K562 (cell line): Measurements from ENCODE around the gene FJX1. TPM values are rescaled to one million over a fixed set of nuclear protein-coding genes. Genes with fewer than 3 reads are reported as not detected.

ENCODE experiments used
- ARNT ChIP-seq, 2 experiments: fragments of 450-650 bp; IDR thresholded peaks; 2 replicates each; pipeline ENCODE4 v1.6.1; 2016; ENCODE audit warnings: mild to moderate bottlenecking in 1 of 2
- BRCA1 ChIP-seq, 2 experiments: fragments of 450-650 bp in 1 of 2; sonication (generic) in 1 of 2; formaldehyde crosslinking in 1 of 2; IDR thresholded peaks; 2 replicates each; pipeline versions ENCODE4 v1.5.0 to v1.6.1; 2017 to 2020; ENCODE audit warnings: mild to moderate bottlenecking in 1 of 2, missing genetic modification reagents in 1 of 2
- FIP1L1 ChIP-seq: fragments of 200-400 bp; formaldehyde crosslinking; IDR thresholded peaks from 2 replicates; pipeline ENCODE4 v1.6.1; 2018; ENCODE audit warnings: mild to moderate bottlenecking, low read depth, low read length; ENCODE audit not compliant: poor library complexity, severe bottlenecking
- FOXP4 ChIP-seq: sonication (generic); formaldehyde crosslinking; IDR thresholded peaks from 2 replicates; pipeline ENCODE4 v1.8.0; 2022; ENCODE audit warnings: mild to moderate bottlenecking, missing genetic modification reagents, borderline replicate concordance
- HLTF ChIP-seq: fragments of 450-650 bp; IDR thresholded peaks from 2 replicates; pipeline ENCODE4 v1.6.1; 2016
- HNRNPL ChIP-seq: fragments of 200-400 bp; formaldehyde crosslinking; IDR thresholded peaks from 2 replicates; pipeline ENCODE4 v1.6.1; 2017; ENCODE audit warnings: low read depth, mild to moderate bottlenecking, low read length
- MECOM ChIP-seq: fragments of 250-450 bp; sonication (Bioruptor Pico); IDR thresholded peaks from 2 replicates; pipeline ENCODE4 v1.8.0; 2022; ENCODE audit warnings: inconsistent platforms
- NFYB ChIP-seq: IDR thresholded peaks from 2 replicates; pipeline ENCODE4 v1.6.1; 2011; ENCODE audit warnings: mild to moderate bottlenecking, moderate library complexity; ENCODE audit not compliant: insufficient read length; ENCODE audit errors: extremely low read depth
- NUFIP1 ChIP-seq: fragments of 450-650 bp; IDR thresholded peaks from 2 replicates; pipeline ENCODE4 v1.6.1; 2018; ENCODE audit not compliant: partially characterized antibody
- PURB ChIP-seq: sonication (generic); formaldehyde crosslinking; IDR thresholded peaks from 2 replicates; pipeline ENCODE4 v1.9.0; 2021; ENCODE audit warnings: low read depth, mild to moderate bottlenecking, missing genetic modification reagents
- SETDB1 ChIP-seq: IDR thresholded peaks from one replicate; pipeline ENCODE4 v1.6.1; 2012; ENCODE audit warnings: low read length, control low read depth, inconsistent platforms
- ZNF146 ChIP-seq: IDR thresholded peaks from one replicate; pipeline ENCODE4 v1.6.1; 2018; ENCODE audit warnings: missing compliant biosample characterization; ENCODE audit not compliant: unreplicated experiment
- ZNF197 ChIP-seq: fragments of 200-800 bp; sonication (Bioruptor generic); IDR thresholded peaks from 2 replicates; pipeline ENCODE4 v1.6.1; 2016; ENCODE audit warnings: low read depth, missing genetic modification characterization, missing compliant biosample characterization
- ZNF263 ChIP-seq: sonication (generic); formaldehyde crosslinking; IDR thresholded peaks from 2 replicates; pipeline ENCODE4 v1.8.0; 2022; ENCODE audit warnings: mild to moderate bottlenecking, missing genetic modification reagents, borderline replicate concordance
- ZNF384 ChIP-seq: IDR thresholded peaks from 2 replicates; pipeline ENCODE4 v1.6.1; 2012; ENCODE audit warnings: low read depth, low read length, improper control_type of control experiment
- polyA plus RNA-seq, 8 experiments: library from polyadenylated mRNA; depleted of rRNA in 4 of 8; stranded (reverse) in 5 of 8; unstranded in 3 of 8; fragments of >200 nt; fragmentation: Nextera tagmentation in 2 of 8; fragmentation: Illumina TruSeq in 1 of 8; extraction: Ambion mirVana in 2 of 8; extraction: Trizol in 1 of 8; gene quantifications; 2 replicates each; pipeline versions ENCODE4 v1.2.1 to v1.2.3, GENCODE V29; 2011 to 2014; ENCODE audit warnings: inconsistent platforms in 1 of 8, missing spikeins in 1 of 8
- total RNA-seq, 7 experiments: library from RNA; depleted of rRNA in 6 of 7; stranded (reverse); fragments of >200 nt in 6 of 7; fragmentation: Illumina TruSeq in 2 of 7; extraction: Trizol in 2 of 7; gene quantifications; 2 replicates each; pipeline versions ENCODE4 v1.2.1 to v1.2.3, GENCODE V29; 2011 to 2021; ENCODE audit warnings: low replicate concordance in 1 of 7
- TF ChIP-seq, protein P1 (sequence below): IDR thresholded peaks from 2 replicates; pipeline ENCODE4 v1.6.1; 2016; ENCODE audit warnings: missing genetic modification characterization, missing compliant biosample characterization
- TF ChIP-seq, protein P2 (sequence below): fragments of 250-450 bp; sonication (Bioruptor Pico); IDR thresholded peaks from 2 replicates; pipeline ENCODE4 v1.5.0; 2021; ENCODE audit warnings: mild to moderate bottlenecking, borderline replicate concordance
- TF ChIP-seq, protein P3 (sequence below): sonication (generic); formaldehyde crosslinking; IDR thresholded peaks from 2 replicates; pipeline ENCODE4 v1.8.1; 2023; ENCODE audit warnings: mild to moderate bottlenecking, missing genetic modification reagents

Gene FJX1
- total and polyA plus RNA-seq, 9 of the 15 experiments (the other 6 are each of a cell fraction or from before 2014, with no cell fraction given), result 0.10 to 2.7 (median 0.72) TPM

GRCh38 chr11:35662649-35663407 lies 44.6 kb downstream of the FJX1 start, which contains the start of gene TRIM44 (continued):
- TF ChIP-seq, protein P1, sequence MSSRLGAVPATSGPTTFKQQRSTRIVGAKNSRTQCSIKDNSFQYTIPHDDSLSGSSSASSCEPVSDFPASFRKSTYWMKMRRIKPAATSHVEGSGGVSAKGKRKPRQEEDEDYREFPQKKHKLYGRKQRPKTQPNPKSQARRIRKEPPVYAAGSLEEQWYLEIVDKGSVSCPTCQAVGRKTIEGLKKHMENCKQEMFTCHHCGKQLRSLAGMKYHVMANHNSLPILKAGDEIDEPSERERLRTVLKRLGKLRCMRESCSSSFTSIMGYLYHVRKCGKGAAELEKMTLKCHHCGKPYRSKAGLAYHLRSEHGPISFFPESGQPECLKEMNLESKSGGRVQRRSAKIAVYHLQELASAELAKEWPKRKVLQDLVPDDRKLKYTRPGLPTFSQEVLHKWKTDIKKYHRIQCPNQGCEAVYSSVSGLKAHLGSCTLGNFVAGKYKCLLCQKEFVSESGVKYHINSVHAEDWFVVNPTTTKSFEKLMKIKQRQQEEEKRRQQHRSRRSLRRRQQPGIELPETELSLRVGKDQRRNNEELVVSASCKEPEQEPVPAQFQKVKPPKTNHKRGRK (tag), result no peak
- TF ChIP-seq HLTF (no peak), SETDB1 (no peak), ZNF146 (peak; percentile 57), FOXP4 (CRISPR knock-in tag) (peak; percentile 98), MECOM (CRISPR knock-in tag) (no peak), ZNF197 (CRISPR knock-in tag) (no peak), ZNF263 (CRISPR knock-in tag) (peak; percentile 13), ARNT (IDR thresholded peaks at IDR 0.05) (peak in 1 of 2 experiments; percentile 68; a peak in 2 of 4 replicates), BRCA1 (IDR thresholded peaks at IDR 0.05) (no peak), BRCA1 (CRISPR knock-in tag; IDR thresholded peaks at IDR 0.05) (peak; percentile 96), PURB (CRISPR knock-in tag) (no peak), NFYB (no peak), FIP1L1 (no peak), HNRNPL (no peak), NUFIP1 (peak; percentile 53), ZNF384 (no peak)
- TF ChIP-seq, protein P2, sequence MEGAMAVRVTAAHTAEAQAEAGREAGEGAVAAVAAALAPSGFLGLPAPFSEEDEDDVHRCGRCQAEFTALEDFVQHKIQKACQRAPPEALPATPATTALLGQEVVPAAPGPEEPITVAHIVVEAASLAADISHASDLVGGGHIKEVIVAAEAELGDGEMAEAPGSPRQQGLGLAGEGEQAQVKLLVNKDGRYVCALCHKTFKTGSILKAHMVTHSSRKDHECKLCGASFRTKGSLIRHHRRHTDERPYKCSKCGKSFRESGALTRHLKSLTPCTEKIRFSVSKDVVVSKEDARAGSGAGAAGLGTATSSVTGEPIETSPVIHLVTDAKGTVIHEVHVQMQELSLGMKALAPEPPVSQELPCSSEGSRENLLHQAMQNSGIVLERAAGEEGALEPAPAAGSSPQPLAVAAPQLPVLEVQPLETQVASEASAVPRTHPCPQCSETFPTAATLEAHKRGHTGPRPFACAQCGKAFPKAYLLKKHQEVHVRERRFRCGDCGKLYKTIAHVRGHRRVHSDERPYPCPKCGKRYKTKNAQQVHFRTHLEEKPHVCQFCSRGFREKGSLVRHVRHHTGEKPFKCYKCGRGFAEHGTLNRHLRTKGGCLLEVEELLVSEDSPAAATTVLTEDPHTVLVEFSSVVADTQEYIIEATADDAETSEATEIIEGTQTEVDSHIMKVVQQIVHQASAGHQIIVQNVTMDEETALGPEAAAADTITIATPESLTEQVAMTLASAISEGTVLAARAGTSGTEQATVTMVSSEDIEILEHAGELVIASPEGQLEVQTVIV (CRISPR knock-in tag), result no peak
- TF ChIP-seq, protein P3, sequence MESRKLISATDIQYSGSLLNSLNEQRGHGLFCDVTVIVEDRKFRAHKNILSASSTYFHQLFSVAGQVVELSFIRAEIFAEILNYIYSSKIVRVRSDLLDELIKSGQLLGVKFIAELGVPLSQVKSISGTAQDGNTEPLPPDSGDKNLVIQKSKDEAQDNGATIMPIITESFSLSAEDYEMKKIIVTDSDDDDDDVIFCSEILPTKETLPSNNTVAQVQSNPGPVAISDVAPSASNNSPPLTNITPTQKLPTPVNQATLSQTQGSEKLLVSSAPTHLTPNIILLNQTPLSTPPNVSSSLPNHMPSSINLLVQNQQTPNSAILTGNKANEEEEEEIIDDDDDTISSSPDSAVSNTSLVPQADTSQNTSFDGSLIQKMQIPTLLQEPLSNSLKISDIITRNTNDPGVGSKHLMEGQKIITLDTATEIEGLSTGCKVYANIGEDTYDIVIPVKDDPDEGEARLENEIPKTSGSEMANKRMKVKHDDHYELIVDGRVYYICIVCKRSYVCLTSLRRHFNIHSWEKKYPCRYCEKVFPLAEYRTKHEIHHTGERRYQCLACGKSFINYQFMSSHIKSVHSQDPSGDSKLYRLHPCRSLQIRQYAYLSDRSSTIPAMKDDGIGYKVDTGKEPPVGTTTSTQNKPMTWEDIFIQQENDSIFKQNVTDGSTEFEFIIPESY, result peak; percentile 92
